Endodermal cell (in vitro differentiated cells): ENCODE data around the gene COLEC11. TPM values are rescaled to one million over a fixed set of nuclear protein-coding genes. Genes with fewer than 3 reads are reported as not detected.

Experiments
- DNase-seq: peaks from one replicate; pipeline ENCODE4 v3.0.0-alpha.2; 2017
- H3K27ac ChIP-seq: 2 replicates; pipeline ENCODE4 v1.5.1; 2013; ENCODE audit warnings: mild to moderate bottlenecking, low read depth, low read length, moderate library complexity
- H3K27me3 ChIP-seq: 2 replicates; pipeline ENCODE4 v1.6.1; 2013; ENCODE audit warnings: mild to moderate bottlenecking, low read length, moderate library complexity; ENCODE audit not compliant: insufficient read depth, control insufficient read depth, poor library complexity, severe bottlenecking
- H3K36me3 ChIP-seq: 2 replicates; pipeline ENCODE4 v1.7.0; 2013; ENCODE audit warnings: mild to moderate bottlenecking, low read length, moderate library complexity; ENCODE audit not compliant: control insufficient read depth, insufficient read depth
- H3K4me1 ChIP-seq: one replicate; pipeline ENCODE4 v1.7.0; 2013; ENCODE audit warnings: low read length; ENCODE audit not compliant: control insufficient read depth, insufficient read depth
- H3K4me3 ChIP-seq: 2 replicates; pipeline ENCODE4 v1.5.1; 2013; ENCODE audit warnings: mild to moderate bottlenecking, low read length, moderate library complexity
- H3K9ac ChIP-seq: 2 replicates; pipeline ENCODE4 v1.6.1; 2013; ENCODE audit warnings: mild to moderate bottlenecking, low read length, moderate library complexity; ENCODE audit not compliant: poor library complexity, severe bottlenecking; ENCODE audit errors: extremely low read depth
- H3K9me3 ChIP-seq: 2 replicates; pipeline ENCODE4 v1.6.1; 2013; ENCODE audit warnings: mild to moderate bottlenecking, low read length, moderate library complexity; ENCODE audit not compliant: control insufficient read depth
- H3K27ac Mint-ChIP-seq: 2 replicates; pipeline ENCODE4 v1.8.0; 2020; ENCODE audit warnings: mixed read lengths
- H3K27me3 Mint-ChIP-seq: 2 replicates; pipeline ENCODE4 v1.8.0; 2021; ENCODE audit warnings: mild to moderate bottlenecking, mixed read lengths; ENCODE audit not compliant: insufficient read depth
- H3K36me3 Mint-ChIP-seq: 2 replicates; pipeline ENCODE4 v1.8.0; 2020; ENCODE audit warnings: low read depth, mixed read lengths
- H3K4me1 Mint-ChIP-seq: 2 replicates; pipeline ENCODE4 v1.8.0; 2020; ENCODE audit warnings: mixed read lengths
- H3K4me3 Mint-ChIP-seq: 2 replicates; pipeline ENCODE4 v1.8.0; 2020; ENCODE audit warnings: mild to moderate bottlenecking, moderate library complexity, mixed read lengths
- H3K9me3 Mint-ChIP-seq: 2 replicates; pipeline ENCODE4 v1.8.0; 2020; ENCODE audit warnings: mild to moderate bottlenecking, mixed read lengths
- WGBS, 2 experiments: methylation state at CpG; one replicate each; pipeline versions ENCODE4 v1.1.5 to v1.1.7; 2013; ENCODE audit warnings: missing lambda C conversion rate in 2 of 2, mixed read lengths in 1 of 2; ENCODE audit not compliant: insufficient coverage in 1 of 2, insufficient read length in 1 of 2; 5-methylcytosine and 5-hydroxymethylcytosine counted together
- long read RNA-seq, 4 experiments: library from polyadenylated mRNA in 2 of 4; library from RNA in 1 of 4; library from capped mRNA in 1 of 4; stranded (forward) in 3 of 4; unstranded in 1 of 4; transcript quantifications; one replicate each; pipeline ENCODE4 v2.0.0, GENCODE V29; 2020 to 2021; ENCODE audit warnings: inconsistent platforms in 1 of 4
- polyA plus RNA-seq, 2 experiments: library from polyadenylated mRNA; stranded (reverse); fragments of 50-300 nt; gene quantifications; one replicate each; pipeline ENCODE4 v1.2.3, GENCODE V29; 2013
- total RNA-seq, 2 donors: library from RNA; stranded (reverse); fragmentation: NEBNext Ultra II Directional in 1 of 2; extraction: Animal tissue kit (Norgen Biotek cat#: 25700) in 1 of 2; gene quantifications; 2 replicates in 1 of 2; 3 replicates in 1 of 2; pipeline ENCODE4 v1.2.1, GENCODE V29; 2021
- TF ChIP-seq, protein P1 (sequence below): fragments of 200-600 bp; sonication (generic); conservative IDR thresholded peaks from 2 replicates; pipeline ENCODE4 v1.5.0; 2021; ENCODE audit warnings: antibody characterized with exemption, mild to moderate bottlenecking

COLEC11 gene
- 1 to 10 TPM; 1.1 to 1.5 TPM for total RNA-seq
- polyA plus RNA-seq (2013, experiment 1 of 2) = 0.21 TPM
- not detected for polyA plus RNA-seq (2013, experiment 2 of 2)
- long read RNA-seq, experiment 1 = 0 reads
- long read RNA-seq, experiment 2, partial matches to known transcripts = 1 of 1 reads
- long read RNA-seq, experiment 2, other reads (novel, unspliced or antisense) = 0 of 1 reads
- long read RNA-seq, experiment 3, partial matches to known transcripts = 0 of 2 reads
- long read RNA-seq, experiment 3, other reads (novel, unspliced or antisense) = 1 of 2 reads
- long read RNA-seq, experiment 4, partial matches to known transcripts = 0 of 3 reads
- long read RNA-seq, experiment 4, other reads (novel, unspliced or antisense) = 0 of 3 reads

DNA sequence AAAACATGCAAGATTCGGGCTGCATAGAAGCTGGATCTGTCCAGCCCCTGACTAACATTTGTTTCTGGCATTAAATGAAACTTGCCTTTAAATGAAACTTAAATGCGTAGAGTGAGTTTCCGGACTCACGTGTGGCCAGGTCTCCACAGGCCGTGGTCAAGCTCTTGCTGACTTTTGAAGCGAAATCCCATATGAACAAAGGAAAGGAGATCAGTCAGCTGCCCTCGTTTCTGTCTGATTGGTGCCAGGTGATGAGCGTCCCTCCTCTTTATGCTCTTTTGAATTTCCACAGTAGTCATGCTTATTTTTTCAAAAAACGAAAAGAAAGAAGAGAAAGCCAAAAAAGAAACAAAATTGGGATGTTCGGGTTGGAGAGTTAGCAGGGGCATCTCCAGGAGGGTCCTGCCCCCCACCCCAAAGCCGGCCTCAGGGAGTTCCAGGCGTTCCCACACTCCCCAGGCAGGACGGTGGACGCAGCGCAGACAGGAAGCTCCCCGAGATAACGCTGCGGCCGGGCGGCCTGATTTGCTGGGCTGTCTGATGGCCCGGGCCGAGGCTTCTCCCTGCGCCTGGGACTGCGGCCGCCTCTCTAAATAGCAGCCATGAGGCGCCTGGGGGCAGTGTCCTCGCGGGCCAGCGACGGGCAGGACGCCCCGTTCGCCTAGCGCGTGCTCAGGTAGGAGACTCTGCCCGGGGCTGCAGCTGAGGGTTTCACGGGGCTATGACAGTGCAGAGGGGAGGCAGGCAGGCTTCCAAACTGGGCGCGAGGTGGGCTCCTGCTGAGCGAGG, at the start of gene COLEC11:
COLEC11 (plus strand) TSS at position 620 of the 789 bp plus-strand sequence. CDS start 9,229 bp downstream, outside the sequence.
- Histone ChIP-seq H3K9ac (no peak within 1 kb of the TSS), H3K4me1 (peaks cover 9% of the 10 kb centered on the region), H3K9me3 (no peaks in the 10 kb centered on the region), H3K27me3 (no peaks in the 10 kb centered on the region), H3K27ac (no peak within 1 kb of the TSS), H3K4me3 (no peak within 1 kb of the TSS), H3K36me3 (no peaks in the 10 kb centered on the region)
- WGBS, 2 experiments = 92 to 93% methylated on average over 19 to 40 of the region's 40 CpGs
- peak; percentile 92 for DNase-seq
- peaks cover 24% of the 10 kb centered on the region for H3K4me1 Mint-ChIP-seq
- H3K27me3 Mint-ChIP-seq = peaks cover 13% of the 10 kb centered on the region
- no peak within 1 kb of the TSS for H3K27ac Mint-ChIP-seq
- TF ChIP-seq, protein P1, sequence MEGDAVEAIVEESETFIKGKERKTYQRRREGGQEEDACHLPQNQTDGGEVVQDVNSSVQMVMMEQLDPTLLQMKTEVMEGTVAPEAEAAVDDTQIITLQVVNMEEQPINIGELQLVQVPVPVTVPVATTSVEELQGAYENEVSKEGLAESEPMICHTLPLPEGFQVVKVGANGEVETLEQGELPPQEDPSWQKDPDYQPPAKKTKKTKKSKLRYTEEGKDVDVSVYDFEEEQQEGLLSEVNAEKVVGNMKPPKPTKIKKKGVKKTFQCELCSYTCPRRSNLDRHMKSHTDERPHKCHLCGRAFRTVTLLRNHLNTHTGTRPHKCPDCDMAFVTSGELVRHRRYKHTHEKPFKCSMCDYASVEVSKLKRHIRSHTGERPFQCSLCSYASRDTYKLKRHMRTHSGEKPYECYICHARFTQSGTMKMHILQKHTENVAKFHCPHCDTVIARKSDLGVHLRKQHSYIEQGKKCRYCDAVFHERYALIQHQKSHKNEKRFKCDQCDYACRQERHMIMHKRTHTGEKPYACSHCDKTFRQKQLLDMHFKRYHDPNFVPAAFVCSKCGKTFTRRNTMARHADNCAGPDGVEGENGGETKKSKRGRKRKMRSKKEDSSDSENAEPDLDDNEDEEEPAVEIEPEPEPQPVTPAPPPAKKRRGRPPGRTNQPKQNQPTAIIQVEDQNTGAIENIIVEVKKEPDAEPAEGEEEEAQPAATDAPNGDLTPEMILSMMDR = peak; percentile 64
- H3K4me3 Mint-ChIP-seq = peak within 1 kb of the TSS; percentile 19
- peaks cover 14% of the 10 kb centered on the region for H3K9me3 Mint-ChIP-seq
- H3K36me3 Mint-ChIP-seq = peaks cover 12% of the 10 kb centered on the region

DNA sequence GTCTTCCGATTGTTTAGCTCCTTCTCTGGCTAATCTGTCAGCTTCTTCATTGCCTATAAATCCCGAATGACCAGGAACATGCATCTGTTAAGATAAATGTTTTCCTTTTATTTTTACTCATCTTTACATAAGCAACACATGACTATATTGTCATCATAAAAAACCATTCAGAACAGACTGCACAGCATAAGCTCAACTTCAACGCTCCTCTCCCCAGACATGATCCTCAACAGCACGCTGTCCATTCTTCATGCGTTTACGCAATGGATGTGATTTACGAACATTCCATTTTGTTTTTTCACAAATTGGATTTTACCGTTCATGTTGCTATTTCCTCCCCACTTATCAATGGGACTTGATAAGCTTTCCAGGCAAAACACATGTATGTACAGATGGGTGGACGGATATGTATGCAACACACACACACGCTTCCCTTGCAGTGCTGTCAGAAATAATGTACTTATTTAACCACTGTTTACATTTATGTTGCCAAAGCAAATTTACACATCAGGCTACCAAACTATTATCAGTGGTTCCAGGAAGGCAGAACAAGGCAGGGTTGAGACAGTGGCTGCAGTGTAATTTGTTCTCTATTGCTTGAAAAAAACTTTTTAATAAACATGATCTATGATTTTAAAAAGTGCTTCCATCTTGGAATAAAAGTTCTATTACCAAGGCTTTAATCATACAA, 49.0 kb upstream of the COLEC11 start:
- H3K27me3 ChIP-seq = no peaks in the 10 kb centered on the region

DNA sequence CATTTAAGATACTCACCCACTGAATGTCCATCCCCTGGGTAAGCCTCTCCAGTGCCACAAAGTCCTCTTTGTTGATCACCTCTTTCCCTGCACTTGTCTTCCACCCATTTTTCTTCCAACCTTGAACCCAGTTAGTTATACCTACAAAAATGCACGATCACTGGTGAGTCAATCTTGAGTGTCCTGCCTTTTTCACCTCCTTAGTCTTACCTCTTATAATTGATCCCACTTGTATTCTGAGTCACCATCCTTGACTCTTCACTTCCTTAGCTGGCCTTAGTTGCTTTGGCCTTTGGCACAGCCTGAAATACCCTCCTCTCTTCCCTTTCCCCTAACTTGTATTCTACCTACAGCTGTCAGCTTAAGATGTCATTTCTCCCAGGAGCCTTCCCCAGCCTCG, 47.0 kb upstream of the COLEC11 start:
- 91 to 95% methylated on average over 2 of the region's 2 CpGs for WGBS, 2 experiments
- H3K27me3 ChIP-seq = no peaks in the 10 kb centered on the region
- Mint-ChIP-seq H3K27me3 (no peaks in the 10 kb centered on the region), H3K4me1 (no peaks in the 10 kb centered on the region), H3K4me3 (no peak overlapping the region), H3K36me3 (peaks cover 88% of the 10 kb centered on the region), H3K27ac (no peak overlapping the region), H3K9me3 (no peaks in the 10 kb centered on the region)
- no peaks in the 10 kb centered on the region for H3K9me3 ChIP-seq
- DNase-seq = no peak
- TF ChIP-seq, protein P1 = no peak
- no peak overlapping the region for H3K4me3 ChIP-seq
- H3K9ac ChIP-seq = no peak overlapping the region
- peaks cover 86% of the 10 kb centered on the region for H3K36me3 ChIP-seq
- H3K27ac ChIP-seq = no peak overlapping the region
- no peaks in the 10 kb centered on the region for H3K4me1 ChIP-seq

More for the DNA sequence above, 49.0 kb upstream of the COLEC11 start:
- no peaks in the 10 kb centered on the region for H3K9me3 ChIP-seq
- 95 to 98% methylated on average over 9 to 10 of the region's 10 CpGs for WGBS, 2 experiments
- no peak for DNase-seq
- peaks cover 90% of the 10 kb centered on the region for H3K36me3 Mint-ChIP-seq
- TF ChIP-seq, protein P1 = no peak
- no peak overlapping the region for H3K4me3 Mint-ChIP-seq
- H3K27ac ChIP-seq = no peak overlapping the region
- peaks cover 87% of the 10 kb centered on the region for H3K36me3 ChIP-seq
- H3K9ac ChIP-seq = no peak overlapping the region
- H3K27ac Mint-ChIP-seq = no peak overlapping the region
- H3K27me3 Mint-ChIP-seq = no peaks in the 10 kb centered on the region
- no peaks in the 10 kb centered on the region for H3K4me1 Mint-ChIP-seq
- no peak overlapping the region for H3K4me3 ChIP-seq
- no peaks in the 10 kb centered on the region for H3K4me1 ChIP-seq
- no peaks in the 10 kb centered on the region for H3K9me3 Mint-ChIP-seq
